T1000 (cell line): ENCODE results near the gene FOXS1.
A peak's percentile ranks its signal among the peaks of the same experiment; 100 is the strongest.

Experiments
- DNase-seq: peaks from one replicate; lab custom pipeline; 2025; ENCODE audit warnings: mixed read lengths; lab: John Stamatoyannopoulos, UW

Gene FOXS1

GRCh38 chr20:31845300-31845863 is at the start of gene FOXS1:
Gene FOXS1 (minus strand): TSS chr20:31845604. CDS start chr20:31845542, 62 bp downstream.
- no peak for DNase-seq

- DNase-seq, result no peak
These were observed 45.2 kb upstream of the FOXS1 start for GRCh38 chr20:31890646-31891045.

GRCh38 chr20:31883829-31884228 is 38.4 kb upstream of the FOXS1 start:
- no peak for DNase-seq

- DNase-seq, result no peak
These were observed 36.5 kb upstream of the FOXS1 start for GRCh38 chr20:31881945-31882344.

- peak; percentile 77 for DNase-seq
These were observed 34.0 kb upstream of the FOXS1 start for GRCh38 chr20:31879143-31879987.

GRCh38 chr20:31877684-31878083 is 32.3 kb upstream of the FOXS1 start:
- DNase-seq, result no peak

GRCh38 chr20:31875671-31876070 is 30.3 kb upstream of the FOXS1 start:
- DNase-seq, result no peak

- no peak for DNase-seq
These were observed 27.0 kb upstream of the FOXS1 start for GRCh38 chr20:31872406-31872805.

GRCh38 chr20:31871618-31871954 is 26.2 kb upstream of the FOXS1 start:
- no peak for DNase-seq

GRCh38 chr20:31870726-31871617 is 25.6 kb upstream of the FOXS1 start:
- DNase-seq, result no peak

- no peak for DNase-seq
These were observed 24.7 kb upstream of the FOXS1 start, which contains the start of the genes DUSP15 and TTLL9 for GRCh38 chr20:31869942-31870725. Gene DUSP15 (minus strand): TSS chr20:31870527. CDS start chr20:31870337, 190 bp downstream. Gene TTLL9 (plus strand): TSS chr20:31870634. CDS start chr20:31871127, 493 bp downstream.

GRCh38 chr20:31869673-31869941 is 24.2 kb upstream of the FOXS1 start:
- DNase-seq, result no peak

- no peak for DNase-seq
These were observed 23.7 kb upstream of the FOXS1 start for GRCh38 chr20:31868853-31869672.

- no peak for DNase-seq
These were observed 20.8 kb upstream of the FOXS1 start for GRCh38 chr20:31866221-31866620.

- DNase-seq, result no peak
These were observed 19.4 kb upstream of the FOXS1 start for GRCh38 chr20:31864521-31865400.

GRCh38 chr20:31863296-31864085 is 18.1 kb upstream of the FOXS1 start:
- DNase-seq, result no peak

GRCh38 chr20:31862506-31862905 is 17.1 kb upstream of the FOXS1 start:
- DNase-seq, result no peak

- no peak for DNase-seq
These were observed 16.7 kb upstream of the FOXS1 start for GRCh38 chr20:31862157-31862470.

- DNase-seq, result no peak
These were observed 16.2 kb upstream of the FOXS1 start for GRCh38 chr20:31861385-31862156.
